ENCODE data around the gene ABT1.
A peak's percentile ranks its signal among the peaks of the same experiment; 100 is the strongest.

The ABT1 gene

DNA sequence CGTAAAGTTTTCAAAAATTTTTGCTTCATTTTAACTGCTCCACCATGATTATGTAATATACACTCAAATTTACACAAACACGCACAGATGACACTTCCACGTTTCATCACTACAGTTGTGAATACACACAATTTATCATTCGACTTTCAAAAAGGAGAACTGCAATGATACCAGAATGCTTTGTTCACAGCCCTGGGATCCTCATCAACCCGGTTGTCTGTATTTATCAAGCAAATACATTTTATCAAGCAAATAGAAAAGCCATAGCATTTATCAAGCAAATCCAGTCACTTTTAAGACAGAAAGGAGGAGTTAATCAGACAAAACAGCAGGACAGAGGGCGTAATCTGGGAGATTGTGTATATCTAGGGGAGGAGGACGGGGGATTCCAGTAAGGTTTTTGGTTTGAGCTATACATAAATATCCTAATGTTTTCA is 20.3 kb upstream of the ABT1 start:
- no peak overlapping the region for H2AFZ ChIP-seq (ENCODE audit: low read depth, low read length, severe bottlenecking)

DNA sequence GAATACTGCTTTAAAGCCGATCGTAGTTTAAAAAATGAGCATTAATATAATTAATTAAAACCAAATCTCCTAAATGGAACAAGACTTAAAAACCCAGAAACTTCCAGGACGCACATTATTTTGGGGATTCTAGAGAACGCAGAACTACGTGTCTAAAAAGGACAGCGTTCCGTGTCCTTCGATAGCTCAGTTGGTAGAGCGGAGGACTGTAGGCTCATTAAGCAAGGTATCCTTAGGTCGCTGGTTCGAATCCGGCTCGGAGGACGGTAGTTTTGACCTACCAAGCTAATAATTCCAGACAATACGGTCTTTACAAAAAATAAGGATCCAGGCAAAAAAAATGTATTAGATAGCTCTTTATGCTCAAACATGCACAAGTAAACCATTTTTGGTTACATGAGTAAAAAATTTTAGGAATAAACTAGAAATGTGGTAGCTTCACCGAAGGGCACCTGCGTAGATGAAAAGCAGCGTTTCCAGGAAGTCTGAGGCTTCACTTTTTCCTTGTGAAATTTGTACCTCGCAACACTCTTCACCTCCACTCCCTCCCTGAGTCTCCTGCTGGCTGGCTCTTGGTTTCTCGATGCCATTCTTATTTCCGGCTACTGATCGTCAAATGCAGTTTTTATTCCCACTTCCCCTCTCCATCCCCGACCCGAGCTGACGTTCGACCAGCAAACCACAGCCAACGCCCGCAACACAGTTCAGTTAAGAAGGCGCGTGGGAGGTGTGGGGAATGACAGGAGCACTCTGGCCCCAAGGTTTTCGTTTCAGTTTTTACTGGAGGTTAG is 19.6 kb upstream of the ABT1 start:
- no peaks in the 10 kb centered on the region for H3F3A ChIP-seq (ENCODE audit: insufficient read depth)

More for the DNA sequence above, 20.3 kb upstream of the ABT1 start:
- no peak overlapping the region for H3K4me3 ChIP-seq (ENCODE audit: insufficient read depth, low read length, poor library complexity, severe bottlenecking)
- no peak for TF ChIP-seq EZH2phosphoT487 (conservative IDR thresholded peaks at IDR 0.05; ENCODE audit: low read length)
- TF ChIP-seq, protein P1, sequence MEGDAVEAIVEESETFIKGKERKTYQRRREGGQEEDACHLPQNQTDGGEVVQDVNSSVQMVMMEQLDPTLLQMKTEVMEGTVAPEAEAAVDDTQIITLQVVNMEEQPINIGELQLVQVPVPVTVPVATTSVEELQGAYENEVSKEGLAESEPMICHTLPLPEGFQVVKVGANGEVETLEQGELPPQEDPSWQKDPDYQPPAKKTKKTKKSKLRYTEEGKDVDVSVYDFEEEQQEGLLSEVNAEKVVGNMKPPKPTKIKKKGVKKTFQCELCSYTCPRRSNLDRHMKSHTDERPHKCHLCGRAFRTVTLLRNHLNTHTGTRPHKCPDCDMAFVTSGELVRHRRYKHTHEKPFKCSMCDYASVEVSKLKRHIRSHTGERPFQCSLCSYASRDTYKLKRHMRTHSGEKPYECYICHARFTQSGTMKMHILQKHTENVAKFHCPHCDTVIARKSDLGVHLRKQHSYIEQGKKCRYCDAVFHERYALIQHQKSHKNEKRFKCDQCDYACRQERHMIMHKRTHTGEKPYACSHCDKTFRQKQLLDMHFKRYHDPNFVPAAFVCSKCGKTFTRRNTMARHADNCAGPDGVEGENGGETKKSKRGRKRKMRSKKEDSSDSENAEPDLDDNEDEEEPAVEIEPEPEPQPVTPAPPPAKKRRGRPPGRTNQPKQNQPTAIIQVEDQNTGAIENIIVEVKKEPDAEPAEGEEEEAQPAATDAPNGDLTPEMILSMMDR (IDR thresholded peaks at IDR 0.05; ENCODE audit: insufficient read depth, low read length, poor library complexity, severe bottlenecking), result no peak
- no peaks in the 10 kb centered on the region for H3F3A ChIP-seq (ENCODE audit: insufficient read depth)
- H4K20me1 ChIP-seq (ENCODE audit: low read depth, low read length), result no peaks in the 10 kb centered on the region
- no peaks in the 10 kb centered on the region for H3K9me3 ChIP-seq (ENCODE audit: insufficient read depth, low read length)
- no peak overlapping the region for H3K9ac ChIP-seq (ENCODE audit: low read length)
- no peak overlapping the region for H3K27ac ChIP-seq (ENCODE audit: low read depth, low read length)
- no peaks in the 10 kb centered on the region for H3K36me3 ChIP-seq (ENCODE audit: low read length)
- no peak overlapping the region for H3K4me2 ChIP-seq (ENCODE audit: low read depth, low read length, poor library complexity, severe bottlenecking)
- no peaks in the 10 kb centered on the region for H3K27me3 ChIP-seq (ENCODE audit: low read length)
- H3K9me2 ChIP-seq (replicated peaks; ENCODE audit: insufficient read depth, low read length), result no peaks in the 10 kb centered on the region
- no peaks in the 10 kb centered on the region for H3K79me2 ChIP-seq (ENCODE audit: insufficient read depth, low read length)

DNA sequence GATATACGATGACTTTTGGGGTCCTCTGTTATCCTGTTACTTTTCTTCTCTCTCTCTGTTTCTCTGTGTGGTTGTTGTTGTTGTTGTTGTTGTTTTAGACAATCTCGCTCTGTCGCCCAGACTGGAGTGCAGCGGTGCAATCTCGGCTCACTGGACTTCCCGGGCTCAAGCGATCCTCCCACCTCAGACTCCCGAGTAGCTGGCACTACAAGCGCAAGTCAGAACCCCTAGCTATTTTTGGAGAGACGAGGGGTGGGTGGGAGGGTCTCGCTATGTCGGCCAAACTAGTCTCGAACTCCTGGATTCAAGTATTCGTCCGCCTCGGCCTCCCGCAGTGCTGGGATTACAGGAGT is 19.1 kb upstream of the ABT1 start:
- TF ChIP-seq, protein P1 (IDR thresholded peaks at IDR 0.05; ENCODE audit: insufficient read depth, low read length, poor library complexity, severe bottlenecking), result no peak
- no peak for TF ChIP-seq EZH2phosphoT487 (conservative IDR thresholded peaks at IDR 0.05; ENCODE audit: low read length)
- no peak overlapping the region for H3K27ac ChIP-seq (ENCODE audit: low read depth, low read length)
- no peaks in the 10 kb centered on the region for H3K36me3 ChIP-seq (ENCODE audit: low read length)
- H2AFZ ChIP-seq (ENCODE audit: low read depth, low read length, severe bottlenecking), result no peak overlapping the region
- no peaks in the 10 kb centered on the region for H3K9me3 ChIP-seq (ENCODE audit: insufficient read depth, low read length)
- no peaks in the 10 kb centered on the region for H3K9me2 ChIP-seq (replicated peaks; ENCODE audit: insufficient read depth, low read length)
- H3K27me3 ChIP-seq (ENCODE audit: low read length), result no peaks in the 10 kb centered on the region
- no peaks in the 10 kb centered on the region for H3F3A ChIP-seq (ENCODE audit: insufficient read depth)
- no peak overlapping the region for H3K9ac ChIP-seq (ENCODE audit: low read length)
- H3K79me2 ChIP-seq (ENCODE audit: insufficient read depth, low read length), result no peaks in the 10 kb centered on the region
- H3K4me2 ChIP-seq (ENCODE audit: low read depth, low read length, poor library complexity, severe bottlenecking), result peak overlapping the region; percentile 15
- no peak overlapping the region for H3K4me3 ChIP-seq (ENCODE audit: insufficient read depth, low read length, poor library complexity, severe bottlenecking)
- H4K20me1 ChIP-seq (ENCODE audit: low read depth, low read length), result no peaks in the 10 kb centered on the region

More for the DNA sequence above, 19.6 kb upstream of the ABT1 start:
- H3K9me2 ChIP-seq (replicated peaks; ENCODE audit: insufficient read depth, low read length), result no peaks in the 10 kb centered on the region
- H4K20me1 ChIP-seq (ENCODE audit: low read depth, low read length), result no peaks in the 10 kb centered on the region
- no peak overlapping the region for H3K4me3 ChIP-seq (ENCODE audit: insufficient read depth, low read length, poor library complexity, severe bottlenecking)
- no peak overlapping the region for H2AFZ ChIP-seq (ENCODE audit: low read depth, low read length, severe bottlenecking)
- H3K27me3 ChIP-seq (ENCODE audit: low read length), result no peaks in the 10 kb centered on the region
- H3K79me2 ChIP-seq (ENCODE audit: insufficient read depth, low read length), result no peaks in the 10 kb centered on the region
- TF ChIP-seq, protein P1 (IDR thresholded peaks at IDR 0.05; ENCODE audit: insufficient read depth, low read length, poor library complexity, severe bottlenecking), result no peak
- TF ChIP-seq EZH2phosphoT487 (conservative IDR thresholded peaks at IDR 0.05; ENCODE audit: low read length), result no peak
- H3K9ac ChIP-seq (ENCODE audit: low read length), result no peak overlapping the region
- no peaks in the 10 kb centered on the region for H3K9me3 ChIP-seq (ENCODE audit: insufficient read depth, low read length)
- H3K27ac ChIP-seq (ENCODE audit: low read depth, low read length), result no peak overlapping the region
- no peaks in the 10 kb centered on the region for H3K36me3 ChIP-seq (ENCODE audit: low read length)
- peak overlapping the region; percentile 15 for H3K4me2 ChIP-seq (ENCODE audit: low read depth, low read length, poor library complexity, severe bottlenecking)
